Upper lobe of right lung (tissue), 1 donor: ENCODE measurements around the gene DOCK2. TPM values are rescaled to one million over a fixed set of nuclear protein-coding genes. Genes with fewer than 3 reads are reported as not detected.
A peak's percentile ranks its signal among the peaks of the same experiment; 100 is the strongest.

Source experiments
- ATAC-seq: fragments of 200-7000 bp; cut with Tn5 transposase; one replicate; pipeline ENCODE4 v1.9.1; 2020; ENCODE audit warnings: mild to moderate bottlenecking, moderate library complexity
- DNase-seq: peaks from one replicate; pipeline ENCODE4 v3.0.0-alpha.2; 2020
- H3K27ac ChIP-seq: fragments of 200-600 bp; one replicate; pipeline ENCODE4 v1.8.0; 2022
- H3K27me3 ChIP-seq: fragments of 200-600 bp; one replicate; pipeline ENCODE4 v1.8.0; 2022; ENCODE audit warnings: mild to moderate bottlenecking
- H3K36me3 ChIP-seq: fragments of 200-600 bp; one replicate; pipeline ENCODE4 v1.8.0; 2022
- H3K4me1 ChIP-seq: fragments of 200-600 bp; one replicate; pipeline ENCODE4 v1.8.0; 2022
- H3K4me3 ChIP-seq: fragments of 200-600 bp; one replicate; pipeline ENCODE4 v1.8.0; 2022; ENCODE audit warnings: mild to moderate bottlenecking
- H3K9me3 ChIP-seq: fragments of 200-600 bp; one replicate; pipeline ENCODE4 v1.8.0; 2022
- CTCF ChIP-seq: fragments of 200-600 bp; IDR thresholded peaks from one replicate; pipeline ENCODE4 v1.8.0; 2022; ENCODE audit warnings: antibody characterized with exemption
- intact Hi-C: fragments of 100-400 bp; cut with DNase I; formaldehyde crosslinking; loops from one replicate; pipeline ENCODE4 v1.11.0; 2022
- total RNA-seq: library from RNA; stranded (reverse); fragmentation: NEBNext Ultra II Directional; extraction: Animal tissue kit (Norgen Biotek cat#: 25700); gene quantifications from one replicate; pipeline ENCODE4 v1.2.1, GENCODE V29; 2021
- donor health status: DM: no; HTN: yes; CAD: no; lungs with severe emphysema.

The DOCK2 gene
- total RNA-seq, 1 donor from 2014 or later: 65.4 TPM

GRCh38 chr5:169875731-169876130, 238.7 kb downstream of the DOCK2 start:
- TF ChIP-seq CTCF: no peak
- intact Hi-C loops: no loop called here
- Histone ChIP-seq H3K4me1 (peaks cover 34% of the 10 kb centered on the region), H3K27me3 (no peaks in the 10 kb centered on the region), H3K4me3 (no peak overlapping the region), H3K36me3 (no peaks in the 10 kb centered on the region), H3K27ac (peak overlapping the region; percentile 48), H3K9me3 (no peaks in the 10 kb centered on the region)
- ATAC-seq (no peak), DNase-seq (no peak)

DNA sequence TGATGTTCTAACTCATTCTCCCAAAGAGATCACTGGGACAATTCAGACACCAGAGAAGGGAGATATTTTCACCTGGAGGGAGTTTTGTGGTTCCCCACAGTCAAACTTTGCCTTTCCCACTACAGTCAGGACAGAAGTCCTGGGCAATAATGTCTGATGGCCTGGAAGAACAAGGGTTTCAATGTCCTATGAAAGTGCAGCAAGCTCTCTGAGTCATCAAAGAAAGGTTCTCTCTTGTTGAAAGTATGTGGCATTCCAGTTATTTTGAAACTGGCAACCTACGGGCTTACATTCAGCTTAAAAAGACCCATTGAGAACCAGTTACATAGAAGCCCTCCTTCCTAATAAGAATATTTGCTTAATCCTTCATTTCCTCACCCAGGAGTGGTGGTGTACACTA, 239.3 kb downstream of the DOCK2 start:
- Histone ChIP-seq H3K4me3 (no peak overlapping the region), H3K9me3 (no peaks in the 10 kb centered on the region), H3K27ac (peak overlapping the region; percentile 48), H3K27me3 (no peaks in the 10 kb centered on the region), H3K36me3 (no peaks in the 10 kb centered on the region), H3K4me1 (peaks cover 34% of the 10 kb centered on the region)
- TF ChIP-seq CTCF: no peak
- intact Hi-C loops: no loop called here
- ATAC-seq: no peak
- DNase-seq: no peak

- DNase-seq (no peak), ATAC-seq (peak; percentile 32)
- no peak overlapping the region for H3K27ac ChIP-seq
- no peaks in the 10 kb centered on the region for H3K36me3 ChIP-seq
- TF ChIP-seq CTCF: no peak
- peaks cover 19% of the 10 kb centered on the region for H3K4me1 ChIP-seq
- no peak overlapping the region for H3K4me3 ChIP-seq
- H3K27me3 ChIP-seq: no peaks in the 10 kb centered on the region
- intact Hi-C loops: no loop called here
- H3K9me3 ChIP-seq: no peaks in the 10 kb centered on the region
These were observed 243.1 kb downstream of the DOCK2 start for GRCh38 chr5:169880012-169880663.

DNA sequence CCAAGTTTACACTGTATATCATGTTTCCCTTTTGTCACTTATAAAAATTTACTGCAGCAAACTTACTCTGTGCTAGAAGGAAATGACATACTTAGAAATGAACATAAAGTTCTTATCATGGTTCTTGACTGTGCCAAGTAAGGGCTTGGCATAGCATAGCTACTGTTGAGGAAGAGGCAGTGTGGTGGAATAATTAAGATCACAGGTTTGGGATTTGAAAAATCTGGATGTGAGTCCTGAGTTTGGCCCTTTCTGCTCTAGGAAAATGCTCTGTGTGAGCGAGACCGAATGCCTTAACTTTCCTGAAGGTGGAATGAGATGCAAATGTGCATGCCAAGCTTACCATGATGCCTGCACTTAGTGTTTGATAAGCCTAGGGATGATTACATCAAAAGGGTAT, 243.7 kb downstream of the DOCK2 start:
- no peaks in the 10 kb centered on the region for H3K9me3 ChIP-seq
- H3K36me3 ChIP-seq: no peaks in the 10 kb centered on the region
- H3K4me1 ChIP-seq: peaks cover 12% of the 10 kb centered on the region
- no peaks in the 10 kb centered on the region for H3K27me3 ChIP-seq
- DNase-seq (no peak), ATAC-seq (no peak)
- intact Hi-C loops: no loop called here
- no peak overlapping the region for H3K27ac ChIP-seq
- H3K4me3 ChIP-seq: no peak overlapping the region
- no peak for TF ChIP-seq CTCF

GRCh38 chr5:169881702-169882303, 244.7 kb downstream of the DOCK2 start:
- H3K27ac ChIP-seq: no peak overlapping the region
- H3K4me1 ChIP-seq: peaks cover 2% of the 10 kb centered on the region
- intact Hi-C loops: no loop called here
- ATAC-seq (no peak), DNase-seq (no peak)
- no peaks in the 10 kb centered on the region for H3K27me3 ChIP-seq
- no peak overlapping the region for H3K4me3 ChIP-seq
- H3K36me3 ChIP-seq: no peaks in the 10 kb centered on the region
- no peak for TF ChIP-seq CTCF
- no peaks in the 10 kb centered on the region for H3K9me3 ChIP-seq
